Activated gamma-delta T cell treated with Interleukin-2 at 50 U/mL for 16 hours (primary cell): ENCODE data around the gene ICE1.

Source experiments
- DNase-seq: peaks from one replicate; pipeline ENCODE4 v3.0.0-alpha.2; 2020

Gene ICE1

DNA sequence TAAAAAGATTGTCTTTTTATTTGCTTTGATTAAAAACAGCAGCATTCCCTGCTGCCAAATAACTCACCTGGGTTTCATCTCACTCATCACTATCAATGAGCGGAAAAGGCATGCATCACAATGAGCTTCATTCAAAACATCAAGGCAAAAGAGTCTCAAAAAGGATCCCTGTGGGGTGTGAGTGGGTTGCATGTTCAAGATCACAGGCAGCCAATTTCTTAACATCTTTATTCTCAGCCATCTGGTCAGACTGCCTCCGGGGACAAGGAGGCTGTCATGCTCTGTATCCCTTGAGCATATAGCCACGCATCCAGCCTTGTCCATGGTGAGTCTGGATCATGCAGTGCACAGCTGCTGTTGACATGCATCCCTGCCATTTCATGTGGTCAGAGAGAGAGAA, 117.1 kb downstream of the ICE1 start:
- DNase-seq, result no peak
